OCI-LY1 (cell line): ENCODE measurements around the gene ACTL10.
"Not testable (repeated sequence)": the region's sequence is repeated elsewhere in the genome, so short reads cannot be mapped to it uniquely, and the experiment has no call there.

ENCODE experiments used
- EZH2 ChIP-seq: fragments of 200-600 bp; sonication (generic), shearing (Covaris generic); IDR thresholded peaks from 2 replicates; pipeline ENCODE4 v1.8.0; 2017; ENCODE audit warnings: borderline replicate concordance, mixed run types, mild to moderate bottlenecking, antibody characterized with exemption, low read length, moderate library complexity, mixed read lengths
- TF ChIP-seq, protein P1 (sequence below): fragments of 200-600 bp; sonication (generic), shearing (Covaris generic); IDR thresholded peaks from 2 replicates; pipeline ENCODE4 v1.5.1; 2017; ENCODE audit warnings: mild to moderate bottlenecking, antibody characterized with exemption, low read length, moderate library complexity, mixed read lengths

DNA sequence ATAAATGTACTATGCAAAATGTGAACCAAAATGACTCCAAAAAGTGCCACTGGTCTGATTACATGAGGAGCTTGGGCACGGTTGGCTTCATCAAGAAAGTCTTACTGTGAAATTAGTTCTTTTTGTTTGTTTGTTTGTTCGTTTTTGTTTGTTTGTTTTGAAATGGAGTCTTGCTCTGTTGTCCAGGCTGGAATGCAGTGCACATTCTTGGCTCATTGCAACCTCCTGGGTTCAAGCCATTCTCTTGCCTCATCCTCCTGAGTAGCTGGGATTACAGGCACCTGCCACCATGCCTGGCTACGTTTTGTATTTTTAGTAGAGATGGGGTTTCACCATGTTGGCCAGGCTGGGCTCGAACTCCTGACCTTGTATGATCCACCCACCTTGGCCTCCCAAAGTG lies 34.8 kb upstream of the ACTL10 start:
- TF ChIP-seq, protein P1, sequence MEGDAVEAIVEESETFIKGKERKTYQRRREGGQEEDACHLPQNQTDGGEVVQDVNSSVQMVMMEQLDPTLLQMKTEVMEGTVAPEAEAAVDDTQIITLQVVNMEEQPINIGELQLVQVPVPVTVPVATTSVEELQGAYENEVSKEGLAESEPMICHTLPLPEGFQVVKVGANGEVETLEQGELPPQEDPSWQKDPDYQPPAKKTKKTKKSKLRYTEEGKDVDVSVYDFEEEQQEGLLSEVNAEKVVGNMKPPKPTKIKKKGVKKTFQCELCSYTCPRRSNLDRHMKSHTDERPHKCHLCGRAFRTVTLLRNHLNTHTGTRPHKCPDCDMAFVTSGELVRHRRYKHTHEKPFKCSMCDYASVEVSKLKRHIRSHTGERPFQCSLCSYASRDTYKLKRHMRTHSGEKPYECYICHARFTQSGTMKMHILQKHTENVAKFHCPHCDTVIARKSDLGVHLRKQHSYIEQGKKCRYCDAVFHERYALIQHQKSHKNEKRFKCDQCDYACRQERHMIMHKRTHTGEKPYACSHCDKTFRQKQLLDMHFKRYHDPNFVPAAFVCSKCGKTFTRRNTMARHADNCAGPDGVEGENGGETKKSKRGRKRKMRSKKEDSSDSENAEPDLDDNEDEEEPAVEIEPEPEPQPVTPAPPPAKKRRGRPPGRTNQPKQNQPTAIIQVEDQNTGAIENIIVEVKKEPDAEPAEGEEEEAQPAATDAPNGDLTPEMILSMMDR = not testable (repeated sequence)
- TF ChIP-seq EZH2 = not testable (repeated sequence)
